ENCODE results near the gene IFT27. TPM values are rescaled to one million over a fixed set of nuclear protein-coding genes. Genes with fewer than 3 reads are reported as not detected.

The IFT27 gene
- total RNA-seq, 1 experiment from 2014 or later = 23.2 TPM

DNA sequence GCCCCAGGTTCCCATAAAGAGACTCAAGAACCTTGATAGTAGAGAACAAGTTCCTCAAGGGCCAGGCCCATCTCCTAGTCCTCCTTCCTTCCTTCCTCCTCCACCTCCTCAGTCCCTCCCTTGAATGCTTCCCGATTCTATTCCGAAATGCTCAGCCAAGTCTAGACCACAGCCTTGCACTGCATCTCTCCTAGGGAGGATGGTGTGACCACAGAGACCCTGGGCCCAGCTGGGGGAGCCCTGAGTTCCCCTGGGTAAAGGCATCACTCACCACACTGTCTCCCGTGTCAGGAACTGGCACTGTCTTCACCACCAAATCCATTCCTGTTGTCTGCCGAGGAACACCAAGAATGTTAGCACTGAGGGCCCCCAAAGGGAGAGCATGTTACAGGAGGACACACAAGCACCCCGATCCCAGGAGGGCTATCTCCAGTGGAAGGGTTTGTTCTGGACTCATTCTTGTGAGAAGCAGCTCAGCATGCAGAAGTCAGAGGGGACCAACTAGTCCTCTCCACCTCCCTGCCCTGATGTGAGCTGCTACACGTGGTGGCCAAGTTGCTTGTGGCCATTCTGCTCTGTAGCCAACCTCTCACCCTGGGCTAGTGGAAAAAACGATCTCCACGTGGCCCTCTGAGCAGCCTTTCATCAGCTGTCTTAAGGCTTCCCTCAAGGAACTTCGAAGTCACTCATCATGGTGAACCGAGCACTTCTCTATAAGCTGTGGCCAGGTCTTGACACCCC is 8.7 kb downstream of the IFT27 start:
- POLR2A ChIA-PET = no interaction called here
- Histone ChIP-seq H3K36me3 (ENCODE audit: control insufficient read depth in 1 of 2, insufficient read depth in 2 of 2, low read length in 2 of 2) (no peaks in the 10 kb centered on the region; a peak in 1 of 4 replicates), H3K9ac (ENCODE audit: low read length) (no peak overlapping the region), H3K79me2 (ENCODE audit: insufficient read depth, low read length) (no peaks in the 10 kb centered on the region), H3K4me3 (replicated peaks in 1 of 2; ENCODE audit: low read depth in 1 of 2, low read length in 2 of 2) (no peak overlapping the region), H2AFZ (ENCODE audit: low read depth, low read length, poor library complexity, severe bottlenecking) (no peak overlapping the region), H3K4me2 (ENCODE audit: low read length) (no peak overlapping the region), H4K20me1 (ENCODE audit: insufficient read depth) (no peaks in the 10 kb centered on the region), H3K27me3 (ENCODE audit: insufficient read depth, low read length) (no peaks in the 10 kb centered on the region), H3K9me3 (ENCODE audit: control insufficient read depth in 1 of 2, insufficient read depth in 1 of 2, low read depth in 1 of 2, low read length in 2 of 2) (no peaks in the 10 kb centered on the region), H3K4me1 (ENCODE audit: control insufficient read depth in 1 of 2, insufficient read depth in 2 of 2, low read length in 2 of 2) (peaks cover 0 to 7% of the 10 kb centered on the region in 2 experiments; a peak in 1 of 4 replicates), H3K27ac (ENCODE audit: low read depth, low read length) (no peak overlapping the region), H3K9me2 (ENCODE audit: insufficient read depth) (no peaks in the 10 kb centered on the region)
- DNase-seq (ENCODE audit: low read depth, low spot score) (no peak), ATAC-seq (no peak)
- intact Hi-C loops (cut with micrococcal nuclease) = no loop called here
- no peak for TF ChIP-seq POLR2AphosphoS5 (IDR thresholded peaks at IDR 0.05; ENCODE audit: low read depth, low read length)
- TF ChIP-seq, protein P1, sequence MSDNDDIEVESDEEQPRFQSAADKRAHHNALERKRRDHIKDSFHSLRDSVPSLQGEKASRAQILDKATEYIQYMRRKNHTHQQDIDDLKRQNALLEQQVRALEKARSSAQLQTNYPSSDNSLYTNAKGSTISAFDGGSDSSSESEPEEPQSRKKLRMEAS (IDR thresholded peaks at IDR 0.05) = no peak
- TF ChIP-seq RAD21 (IDR thresholded peaks at IDR 0.05; ENCODE audit: low read depth) = no peak
- TF ChIP-seq SIN3A (IDR thresholded peaks at IDR 0.05; ENCODE audit: low read depth) = no peak
- TF ChIP-seq EZH2phosphoT487 (IDR thresholded peaks at IDR 0.05; ENCODE audit: borderline replicate concordance) = no peak
- CTCF ChIA-PET = no interaction called here
- RAD21 ChIA-PET (ENCODE audit: low non-redundant PET in 1 of 2, low total read pairs in 2 of 2, uncharacterized antibody in 2 of 2, unreplicated experiment in 2 of 2) = no interaction called here
- no TSS peak for BruUV-seq (replicated peaks)

DNA sequence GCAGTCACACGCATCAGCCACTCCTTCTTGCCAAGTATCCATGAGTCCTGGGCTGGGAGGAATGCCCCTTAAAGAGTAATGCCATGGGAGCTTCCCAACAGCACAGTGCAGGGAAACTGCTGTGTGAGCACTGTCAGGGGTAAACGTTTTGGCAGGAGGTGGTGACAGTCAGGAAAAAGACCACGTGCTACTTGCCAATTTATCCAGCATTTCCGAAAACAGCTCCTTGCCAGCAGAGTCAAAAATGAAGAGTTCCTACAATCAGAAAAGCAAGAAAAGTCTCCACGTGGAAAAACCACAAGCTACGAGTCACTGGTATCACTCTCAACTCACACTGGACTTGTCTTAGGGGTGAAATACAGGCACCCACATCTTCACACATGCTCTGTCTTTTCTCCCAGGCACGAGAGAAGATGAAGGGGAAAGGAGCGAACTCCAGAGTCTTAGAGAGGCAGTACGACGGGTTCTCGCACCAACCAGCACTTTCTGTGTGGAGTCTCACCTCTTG is 9.9 kb downstream of the IFT27 start:
- Histone ChIP-seq H3K4me2 (ENCODE audit: low read length) (no peak overlapping the region), H3K36me3 (ENCODE audit: control insufficient read depth in 1 of 2, insufficient read depth in 2 of 2, low read length in 2 of 2) (no peaks in the 10 kb centered on the region; a peak in 1 of 4 replicates), H4K20me1 (ENCODE audit: insufficient read depth) (no peaks in the 10 kb centered on the region), H2AFZ (ENCODE audit: low read depth, low read length, poor library complexity, severe bottlenecking) (no peak overlapping the region), H3K4me1 (ENCODE audit: control insufficient read depth in 1 of 2, insufficient read depth in 2 of 2, low read length in 2 of 2) (peaks cover 0 to 7% of the 10 kb centered on the region in 2 experiments; a peak in 1 of 4 replicates), H3K27ac (ENCODE audit: low read depth, low read length) (no peak overlapping the region), H3K4me3 (replicated peaks in 1 of 2; ENCODE audit: low read depth in 1 of 2, low read length in 2 of 2) (no peak overlapping the region), H3K9me3 (ENCODE audit: control insufficient read depth in 1 of 2, insufficient read depth in 1 of 2, low read depth in 1 of 2, low read length in 2 of 2) (no peaks in the 10 kb centered on the region), H3K9ac (ENCODE audit: low read length) (no peak overlapping the region), H3K27me3 (ENCODE audit: insufficient read depth, low read length) (no peaks in the 10 kb centered on the region), H3K9me2 (ENCODE audit: insufficient read depth) (no peaks in the 10 kb centered on the region), H3K79me2 (ENCODE audit: insufficient read depth, low read length) (no peaks in the 10 kb centered on the region)
- CTCF ChIA-PET = interaction anchor here (0.9 kb wide), 1 partner anchor 9 kb away, joined by 3 read pairs; no protein-coding TSS in a partner anchor
- intact Hi-C loops (cut with micrococcal nuclease) = no loop called here
- no peak for DNase-seq (ENCODE audit: low read depth, low spot score)
- POLR2A ChIA-PET = interaction anchor here (1.1 kb wide), 1 partner anchor 10 kb away, joined by 5 read pairs; the partner anchor contains the start of gene IFT27
- BruUV-seq (replicated peaks) = no TSS peak
- no peak for TF ChIP-seq SP1 (IDR thresholded peaks at IDR 0.05; ENCODE audit: low read depth)
- TF ChIP-seq ZFX (IDR thresholded peaks at IDR 0.05) = no peak
- TF ChIP-seq, protein P1 (IDR thresholded peaks at IDR 0.05) = no peak
- no peak for TF ChIP-seq CEBPB (IDR thresholded peaks at IDR 0.05; ENCODE audit: low read depth)
- no peak for TF ChIP-seq EZH2phosphoT487 (IDR thresholded peaks at IDR 0.05; ENCODE audit: borderline replicate concordance)
- TF ChIP-seq TCF7L2 (IDR thresholded peaks at IDR 0.05; ENCODE audit: borderline replicate concordance, extremely low read depth, insufficient read depth, insufficient read length) = no peak
- no peak for TF ChIP-seq CBX3 (IDR thresholded peaks at IDR 0.05; ENCODE audit: low read depth)
- RAD21 ChIA-PET (ENCODE audit: low non-redundant PET in 1 of 2, low total read pairs in 2 of 2, uncharacterized antibody in 2 of 2, unreplicated experiment in 2 of 2) = no interaction called here
- ATAC-seq = no peak

Measured in HCT116 (cell line).